C4-2B (cell line): ENCODE results near the gene FAF1.
"Not testable (repeated sequence)": the region's sequence is repeated elsewhere in the genome, so short reads cannot be mapped to it uniquely, and the experiment has no call there.

ENCODE experiments used
- H3K27ac ChIP-seq: fragments of 450-650 bp; 2 replicates; pipeline ENCODE4 v1.5.1; 2017
- CTCF ChIP-seq: fragments of 450-650 bp; conservative IDR thresholded peaks from 2 replicates; pipeline ENCODE4 v1.5.1; 2017; ENCODE audit warnings: mild to moderate bottlenecking
- ZFX ChIP-seq: fragments of 450-650 bp; IDR thresholded peaks from 2 replicates; pipeline ENCODE4 v1.6.1; 2017

Gene FAF1

GRCh38 chr1:50742523-50742922 lies 217.5 kb downstream of the FAF1 start:
- H3K27ac ChIP-seq = no peak overlapping the region
- no peak for TF ChIP-seq ZFX
- no peak for TF ChIP-seq CTCF

GRCh38 chr1:50739125-50739524 lies 220.9 kb downstream of the FAF1 start:
- no peak for TF ChIP-seq ZFX
- TF ChIP-seq CTCF = no peak
- H3K27ac ChIP-seq = no peak overlapping the region

GRCh38 chr1:50735443-50735842 lies 224.6 kb downstream of the FAF1 start:
- TF ChIP-seq CTCF (peak; percentile 81), ZFX (no peak)
- H3K27ac ChIP-seq = no peak overlapping the region

DNA sequence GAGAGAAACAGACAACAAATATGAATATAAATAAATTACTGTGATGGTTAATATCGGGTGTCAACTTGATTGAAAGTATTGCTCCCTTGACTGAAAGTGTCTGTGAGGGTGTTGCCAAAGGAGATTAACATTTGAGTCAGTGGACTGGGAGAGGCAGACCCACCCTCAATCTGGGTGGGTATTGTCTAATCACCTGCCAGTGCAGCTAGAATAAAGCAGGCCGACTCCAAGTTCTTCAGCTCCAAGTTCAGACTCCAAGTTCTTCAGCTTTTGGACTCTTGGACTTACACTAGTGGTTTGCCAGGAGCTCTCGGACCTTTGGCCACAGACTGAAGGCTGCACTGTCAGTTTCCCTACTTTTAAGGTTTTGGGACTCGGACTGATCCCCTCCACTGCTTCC lies 232.5 kb downstream of the FAF1 start:
- H3K27ac ChIP-seq = not testable (repeated sequence)

- H3K27ac ChIP-seq = no peak overlapping the region
- TF ChIP-seq ZFX = no peak
- no peak for TF ChIP-seq CTCF
Observed at GRCh38 chr1:50724626-50725286, 235.3 kb downstream of the FAF1 start.

- no peak overlapping the region for H3K27ac ChIP-seq
- TF ChIP-seq ZFX (no peak), CTCF (no peak)
Observed at GRCh38 chr1:50720457-50721053, 239.5 kb downstream of the FAF1 start.

GRCh38 chr1:50719126-50719525 lies 240.9 kb downstream of the FAF1 start:
- no peak for TF ChIP-seq ZFX
- no peak overlapping the region for H3K27ac ChIP-seq

DNA sequence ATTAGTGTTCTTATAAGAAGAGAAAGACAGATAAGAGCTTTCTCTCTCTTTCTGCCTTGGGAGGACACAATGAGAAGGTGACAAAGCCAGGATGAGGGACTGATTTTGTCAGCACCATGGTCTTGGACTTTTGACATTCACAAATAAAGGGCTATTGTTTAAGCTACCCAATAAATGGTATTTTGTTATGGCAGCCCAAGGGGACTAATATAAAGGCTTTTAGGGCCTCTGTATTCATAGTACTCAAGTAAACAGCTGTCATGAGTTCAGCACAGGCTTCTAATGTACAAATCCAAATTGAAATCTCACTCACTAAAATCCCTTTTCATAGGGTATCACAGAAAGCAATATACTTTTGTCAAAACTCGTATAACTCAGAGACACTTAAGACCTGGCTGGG lies 242.7 kb downstream of the FAF1 start:
- H3K27ac ChIP-seq = no peak overlapping the region
- TF ChIP-seq CTCF (no peak), ZFX (no peak)

GRCh38 chr1:50716455-50716854 lies 243.6 kb downstream of the FAF1 start:
- H3K27ac ChIP-seq = not testable (repeated sequence)
